NCI-H1436 (cell line): ENCODE data around the gene PTCD1.
"Not testable (repeated sequence)": the region's sequence is repeated elsewhere in the genome, so short reads cannot be mapped to it uniquely, and the experiment has no call there.

Source experiments
- DNase-seq: peaks from one replicate; lab custom pipeline; 2025; lab: John Stamatoyannopoulos, UW

PTCD1 gene

GRCh38 chr7:99448855-99449254 lies 10.3 kb upstream of the PTCD1 start:
- DNase-seq, result no peak

GRCh38 chr7:99447943-99448342 lies 9.3 kb upstream of the PTCD1 start:
- no peak for DNase-seq

- DNase-seq, result no peak
Observed at GRCh38 chr7:99446096-99446495, 7.5 kb upstream of the PTCD1 start.

- DNase-seq, result no peak
Observed at GRCh38 chr7:99440195-99440594, 1.6 kb upstream of the PTCD1 start.

- DNase-seq, result no peak
Observed at GRCh38 chr7:99437946-99438572, 539 bp downstream of the PTCD1 start.

- no peak for DNase-seq
Observed at GRCh38 chr7:99433158-99433557, 5.4 kb downstream of the PTCD1 start.

GRCh38 chr7:99431756-99432540 lies 6.7 kb downstream of the PTCD1 start:
- DNase-seq, result not testable (repeated sequence)

GRCh38 chr7:99429756-99430155 lies 8.8 kb downstream of the PTCD1 start:
- no peak for DNase-seq

- DNase-seq, result no peak
Observed at GRCh38 chr7:99428972-99429566, 9.5 kb downstream of the PTCD1 start.

GRCh38 chr7:99424932-99425730 lies 13.5 kb downstream of the PTCD1 start:
- no peak for DNase-seq

- no peak for DNase-seq
Observed at GRCh38 chr7:99422625-99423024, 16.0 kb downstream of the PTCD1 start.

GRCh38 chr7:99422186-99422585 lies 16.4 kb downstream of the PTCD1 start:
- no peak for DNase-seq

- no peak for DNase-seq
Observed at GRCh38 chr7:99420986-99421385, 17.6 kb downstream of the PTCD1 start.

GRCh38 chr7:99420213-99420612 lies 18.4 kb downstream of the PTCD1 start:
- no peak for DNase-seq

- no peak for DNase-seq
Observed at GRCh38 chr7:99419323-99420021, 19.1 kb downstream of the PTCD1 start.

GRCh38 chr7:99418260-99418659 lies 20.3 kb downstream of the PTCD1 start:
- no peak for DNase-seq

- DNase-seq, result not testable (repeated sequence)
Observed at GRCh38 chr7:99415513-99416127, 23.0 kb downstream of the PTCD1 start.

- no peak for DNase-seq
Observed at GRCh38 chr7:99410635-99411034, 28.0 kb downstream of the PTCD1 start.

- DNase-seq, result no peak
Observed at GRCh38 chr7:99409806-99410205, 28.8 kb downstream of the PTCD1 start.

GRCh38 chr7:99409192-99409572 lies 29.4 kb downstream of the PTCD1 start:
- no peak for DNase-seq
